Measurements from ENCODE around the gene ATG16L1. TPM values are rescaled to one million over a fixed set of nuclear protein-coding genes. Genes with fewer than 3 reads are reported as not detected.
A peak's percentile ranks its signal among the peaks of the same experiment; 100 is the strongest.

ATG16L1 gene
- total and polyA plus RNA-seq, 2 donors (not counting 3 experiments of a cell fraction or from before 2014, with no cell fraction given), result 18.1 to 29.8 TPM

- intact Hi-C loops (cut with micrococcal nuclease), result no loop called here
Measured at GRCh38 chr2:233210843-233211547, 40.5 kb upstream of the ATG16L1 start.

DNA sequence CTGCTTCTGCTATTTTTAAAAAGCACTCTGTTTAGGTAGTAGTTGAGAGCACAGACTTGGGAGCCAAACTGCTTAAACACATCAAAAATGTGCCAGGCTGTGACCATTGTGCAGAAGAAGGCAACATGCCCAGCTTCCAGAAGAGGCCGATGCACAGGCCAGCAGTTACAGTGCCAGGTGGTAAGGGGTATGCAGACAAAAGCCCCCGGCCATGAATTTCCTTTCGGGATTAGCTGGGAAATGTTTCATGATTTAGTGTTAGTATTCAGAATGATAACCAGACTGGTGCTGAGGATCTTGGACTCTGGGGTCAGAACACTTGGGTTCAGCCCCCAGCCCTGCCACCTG, 40.0 kb upstream of the ATG16L1 start:
- no TSS peak for BruUV-seq (replicated peaks)
- H3K9ac ChIP-seq (replicated peaks; ENCODE audit: extremely low read depth, insufficient read depth, low read length), result no peak overlapping the region
- CTCF ChIA-PET, result no interaction called here
- no peaks in the 10 kb centered on the region for H3K27me3 ChIP-seq (ENCODE audit: control insufficient read depth in 2 of 2, insufficient read depth in 2 of 2, low read length in 2 of 2)
- intact Hi-C loops (cut with micrococcal nuclease) (no loop called here), dilution Hi-C loops (cut with MboI; ENCODE audit: extremely low pct_ligation_motif_present, low sequenced_read_pairs) (no loop called here)
- TF ChIP-seq MYC (IDR thresholded peaks at IDR 0.05; ENCODE audit: low read depth, low read length), result no peak
- no peak for TF ChIP-seq FOS (IDR thresholded peaks at IDR 0.05; ENCODE audit: borderline replicate concordance, insufficient read depth, low read length)
- no peak for TF ChIP-seq JUN (IDR thresholded peaks at IDR 0.05; ENCODE audit: borderline replicate concordance, insufficient read depth, insufficient read length, low read depth)
- no peak for TF ChIP-seq EZH2 (IDR thresholded peaks at IDR 0.05; ENCODE audit: borderline replicate concordance, low read depth, low read length, severe bottlenecking)
- no peak for TF ChIP-seq POLR2A (IDR thresholded peaks at IDR 0.05; ENCODE audit: low read depth, low read length)
- TF ChIP-seq GATA2 (IDR thresholded peaks at IDR 0.05; ENCODE audit: insufficient read depth, insufficient read length, low read depth, low read length), result no peak
- TF ChIP-seq CTCF (IDR thresholded peaks at IDR 0.05; ENCODE audit: extremely low read depth in 1 of 2, insufficient read depth in 1 of 2, low read depth in 1 of 2, low read length in 2 of 2), result no peak
- TF ChIP-seq, protein P1, sequence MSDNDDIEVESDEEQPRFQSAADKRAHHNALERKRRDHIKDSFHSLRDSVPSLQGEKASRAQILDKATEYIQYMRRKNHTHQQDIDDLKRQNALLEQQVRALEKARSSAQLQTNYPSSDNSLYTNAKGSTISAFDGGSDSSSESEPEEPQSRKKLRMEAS (IDR thresholded peaks at IDR 0.05; ENCODE audit: insufficient read depth, insufficient read length), result no peak
- TF ChIP-seq POLR2AphosphoS5 (IDR thresholded peaks at IDR 0.05; ENCODE audit: insufficient read depth, low read depth, low read length), result no peak
- no peaks in the 10 kb centered on the region for H3K9me1 ChIP-seq (replicated peaks; ENCODE audit: control insufficient read depth, extremely low read depth, insufficient read depth, low read length)
- peak overlapping the region; percentile 58 for H2AFZ ChIP-seq (ENCODE audit: low read depth, low read length)
- peak overlapping the region; percentile 0 for H3K4me2 ChIP-seq (ENCODE audit: insufficient read depth, low read length)
- peaks cover 38% of the 10 kb centered on the region for H3K4me1 ChIP-seq (ENCODE audit: control insufficient read depth, extremely low read depth, insufficient read depth, low read length)
- no peak overlapping the region for H3K27ac ChIP-seq (ENCODE audit: insufficient read depth, low read depth, low read length)
- no peak for DNase-seq (ENCODE audit: low read depth, low spot score)
- H3K79me2 ChIP-seq (ENCODE audit: control insufficient read depth, insufficient read depth, low read length), result no peaks in the 10 kb centered on the region
- H4K20me1 ChIP-seq (replicated peaks; ENCODE audit: control insufficient read depth, extremely low read depth, insufficient read depth, low read length), result no peaks in the 10 kb centered on the region
- H3K9me3 ChIP-seq (replicated peaks; ENCODE audit: control insufficient read depth, insufficient read depth, low read length), result no peaks in the 10 kb centered on the region
- peaks cover 0 to 4% of the 10 kb centered on the region in 2 experiments for H3K36me3 ChIP-seq (ENCODE audit: control insufficient read depth in 2 of 2, extremely low read depth in 1 of 2, insufficient read depth in 2 of 2, low read length in 2 of 2)
- no peak overlapping the region for H3K4me3 ChIP-seq (replicated peaks in 1 of 3; ENCODE audit: insufficient read depth in 1 of 3, low read depth in 1 of 3, low read length in 3 of 3)
- POLR2A ChIA-PET, result no interaction called here
- FAIRE-seq, result no peak

More at GRCh38 chr2:233210843-233211547, 40.5 kb upstream of the ATG16L1 start:
- H4K20me1 ChIP-seq (replicated peaks; ENCODE audit: control insufficient read depth, extremely low read depth, insufficient read depth, low read length), result no peaks in the 10 kb centered on the region
- H3K36me3 ChIP-seq (ENCODE audit: control insufficient read depth in 2 of 2, extremely low read depth in 1 of 2, insufficient read depth in 2 of 2, low read length in 2 of 2), result peaks cover 0 to 6% of the 10 kb centered on the region in 2 experiments
- ChIA-PET CTCF (no interaction called here), POLR2A (no interaction called here)
- no peak overlapping the region for H3K4me2 ChIP-seq (ENCODE audit: insufficient read depth, low read length)
- H3K9me3 ChIP-seq (replicated peaks; ENCODE audit: control insufficient read depth, insufficient read depth, low read length), result no peaks in the 10 kb centered on the region
- FAIRE-seq (peak; percentile 97), DNase-seq (ENCODE audit: low read depth, low spot score) (peak; percentile 72)
- no peak overlapping the region for H3K9ac ChIP-seq (replicated peaks; ENCODE audit: extremely low read depth, insufficient read depth, low read length)
- H3K27ac ChIP-seq (ENCODE audit: insufficient read depth, low read depth, low read length), result no peak overlapping the region
- no TSS peak for BruUV-seq (replicated peaks)
- TF ChIP-seq GATA2 (IDR thresholded peaks at IDR 0.05; ENCODE audit: insufficient read depth, insufficient read length, low read depth, low read length) (no peak), FOS (IDR thresholded peaks at IDR 0.05; ENCODE audit: borderline replicate concordance, insufficient read depth, low read length) (no peak), POLR2AphosphoS5 (IDR thresholded peaks at IDR 0.05; ENCODE audit: insufficient read depth, low read depth, low read length) (peak; percentile 55)
- H3K27me3 ChIP-seq (ENCODE audit: control insufficient read depth in 2 of 2, insufficient read depth in 2 of 2, low read length in 2 of 2), result no peaks in the 10 kb centered on the region
- H3K9me1 ChIP-seq (replicated peaks; ENCODE audit: control insufficient read depth, extremely low read depth, insufficient read depth, low read length), result no peaks in the 10 kb centered on the region
- peak overlapping the region; percentile 58 for H2AFZ ChIP-seq (ENCODE audit: low read depth, low read length)
- H3K4me3 ChIP-seq (replicated peaks in 1 of 3; ENCODE audit: insufficient read depth in 1 of 3, low read depth in 1 of 3, low read length in 3 of 3), result no peak overlapping the region
- H3K4me1 ChIP-seq (ENCODE audit: control insufficient read depth, extremely low read depth, insufficient read depth, low read length), result peaks cover 38% of the 10 kb centered on the region
- no peaks in the 10 kb centered on the region for H3K79me2 ChIP-seq (ENCODE audit: control insufficient read depth, insufficient read depth, low read length)
- dilution Hi-C loops (cut with MboI; ENCODE audit: extremely low pct_ligation_motif_present, low sequenced_read_pairs), result no loop called here
